ENCODE data around the gene XPNPEP3.

- TF ChIP-seq, protein P1, sequence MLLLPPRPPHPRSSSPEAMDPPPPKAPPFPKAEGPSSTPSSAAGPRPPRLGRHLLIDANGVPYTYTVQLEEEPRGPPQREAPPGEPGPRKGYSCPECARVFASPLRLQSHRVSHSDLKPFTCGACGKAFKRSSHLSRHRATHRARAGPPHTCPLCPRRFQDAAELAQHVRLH (tag by site-specific recombination; IDR thresholded peaks at IDR 0.05) = no peak
- TF ChIP-seq YY1 (tag by site-specific recombination; IDR thresholded peaks at IDR 0.05) (no peak), ZNF670 (tag by site-specific recombination; IDR thresholded peaks at IDR 0.05; ENCODE audit: low read depth) (no peak), CTCF (tag by site-specific recombination; IDR thresholded peaks at IDR 0.05) (no peak), ZNF423 (tag by site-specific recombination; IDR thresholded peaks at IDR 0.05) (no peak), ZNF530 (tag by site-specific recombination; IDR thresholded peaks at IDR 0.05; ENCODE audit: low read depth) (no peak), ZNF692 (tag by site-specific recombination; IDR thresholded peaks at IDR 0.05) (no peak), ZNF391 (tag by site-specific recombination; IDR thresholded peaks at IDR 0.05; ENCODE audit: borderline replicate concordance, low read depth) (no peak)
- TF ChIP-seq, protein P2, sequence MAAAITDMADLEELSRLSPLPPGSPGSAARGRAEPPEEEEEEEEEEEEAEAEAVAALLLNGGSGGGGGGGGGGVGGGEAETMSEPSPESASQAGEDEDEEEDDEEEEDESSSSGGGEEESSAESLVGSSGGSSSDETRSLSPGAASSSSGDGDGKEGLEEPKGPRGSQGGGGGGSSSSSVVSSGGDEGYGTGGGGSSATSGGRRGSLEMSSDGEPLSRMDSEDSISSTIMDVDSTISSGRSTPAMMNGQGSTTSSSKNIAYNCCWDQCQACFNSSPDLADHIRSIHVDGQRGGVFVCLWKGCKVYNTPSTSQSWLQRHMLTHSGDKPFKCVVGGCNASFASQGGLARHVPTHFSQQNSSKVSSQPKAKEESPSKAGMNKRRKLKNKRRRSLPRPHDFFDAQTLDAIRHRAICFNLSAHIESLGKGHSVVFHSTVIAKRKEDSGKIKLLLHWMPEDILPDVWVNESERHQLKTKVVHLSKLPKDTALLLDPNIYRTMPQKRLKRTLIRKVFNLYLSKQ (tag by site-specific recombination; IDR thresholded peaks at IDR 0.05; ENCODE audit: borderline replicate concordance) = no peak
- TF ChIP-seq, protein P3, sequence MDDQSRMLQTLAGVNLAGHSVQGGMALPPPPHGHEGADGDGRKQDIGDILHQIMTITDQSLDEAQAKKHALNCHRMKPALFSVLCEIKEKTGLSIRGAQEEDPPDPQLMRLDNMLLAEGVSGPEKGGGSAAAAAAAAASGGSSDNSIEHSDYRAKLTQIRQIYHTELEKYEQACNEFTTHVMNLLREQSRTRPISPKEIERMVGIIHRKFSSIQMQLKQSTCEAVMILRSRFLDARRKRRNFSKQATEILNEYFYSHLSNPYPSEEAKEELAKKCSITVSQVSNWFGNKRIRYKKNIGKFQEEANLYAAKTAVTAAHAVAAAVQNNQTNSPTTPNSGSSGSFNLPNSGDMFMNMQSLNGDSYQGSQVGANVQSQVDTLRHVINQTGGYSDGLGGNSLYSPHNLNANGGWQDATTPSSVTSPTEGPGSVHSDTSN (CRISPR knock-in tag; IDR thresholded peaks at IDR 0.05) = no peak
Observed at GRCh38 chr22:40874016-40874415, 17.1 kb downstream of the XPNPEP3 start.
